AG04450 (cell line): ENCODE results near the gene HOXC5. TPM values are rescaled to one million over a fixed set of nuclear protein-coding genes. Genes with fewer than 3 reads are reported as not detected.

Experiments
- CTCF ChIA-PET: fragments of 300-600, 350-600 bp; formaldehyde crosslinking; extraction: SDS; loops from one replicate; lab custom pipeline; 2022; ENCODE audit warnings: antibody characterized with exemption, inconsistent platforms; lab: Charles Lee
- POLR2A ChIA-PET: fragments of 350-600 bp; formaldehyde crosslinking; extraction: SDS; loops from one replicate; lab custom pipeline; 2021; ENCODE audit warnings: antibody characterized with exemption, inconsistent platforms; lab: Yijun Ruan, JAX
- DNase-seq: peaks from one replicate; pipeline ENCODE4 v3.0.0-alpha.2; 2011; ENCODE audit warnings: low read depth, low spot score
- H3K27ac ChIP-seq: one replicate; pipeline ENCODE4 v1.5.1; 2012; ENCODE audit warnings: low read depth, low read length, control low read depth
- H3K27me3 ChIP-seq: one replicate; pipeline ENCODE4 v1.6.0; 2012; ENCODE audit warnings: low read length; ENCODE audit not compliant: control insufficient read depth, insufficient read depth
- H3K4me3 ChIP-seq: 2 replicates; pipeline ENCODE4 v1.5.1; 2011; ENCODE audit warnings: mild to moderate bottlenecking, low read depth, low read length, control low read depth
- H3K9me3 ChIP-seq: 2 replicates; pipeline ENCODE4 v1.5.1; 2012; ENCODE audit warnings: low read length; ENCODE audit not compliant: control insufficient read depth, insufficient read depth
- CTCF ChIP-seq: IDR thresholded peaks from 2 replicates; pipeline ENCODE4 v1.5.1; 2011; ENCODE audit warnings: low read depth, low read length, control low read depth, inconsistent platforms
- polyA plus RNA-seq: library from polyadenylated mRNA; depleted of rRNA; stranded (reverse); fragments of >200 nt; gene quantifications from 2 replicates; pipeline ENCODE4 v1.2.3, GENCODE V29; 2011

HOXC5 gene
- polyA plus RNA-seq, 1 experiment = not detected

GRCh38 chr12:53998900-53999236 is 34.0 kb upstream of the HOXC5 start:
- no peak for TF ChIP-seq CTCF
- Histone ChIP-seq H3K27me3 (peaks cover 98% of the 10 kb centered on the region), H3K9me3 (peaks cover 13% of the 10 kb centered on the region; the same call in 1 of the 2 replicates), H3K27ac (no peak overlapping the region), H3K4me3 (no peak overlapping the region)
- POLR2A ChIA-PET = no interaction called here
- CTCF ChIA-PET = interaction anchor here (0.6 to 3.5 kb wide), 4 partner anchors 203 to 254 kb away, joined by 3 to 16 read pairs (median 4); no protein-coding TSS in a partner anchor
- no peak for DNase-seq

GRCh38 chr12:53999559-54000115 is 33.2 kb upstream of the HOXC5 start:
- ChIA-PET CTCF (interaction anchor here (0.6 to 3.5 kb wide), 5 partner anchors 193 to 255 kb away, joined by 3 to 16 read pairs (median 4); no protein-coding TSS in a partner anchor), POLR2A (interaction anchor here (0.6 to 0.9 kb wide), 2 partner anchors 12 to 59 kb away, joined by 3 to 4 read pairs; no protein-coding TSS in a partner anchor)
- TF ChIP-seq CTCF = no peak
- Histone ChIP-seq H3K9me3 (peaks cover 12% of the 10 kb centered on the region; the same call in 1 of the 2 replicates), H3K27me3 (peaks cover 98% of the 10 kb centered on the region), H3K4me3 (no peak overlapping the region), H3K27ac (no peak overlapping the region)
- DNase-seq = no peak

GRCh38 chr12:54000116-54001114 is 32.4 kb upstream of the HOXC5 start, which contains the start of gene HOXC9:
TSS of gene HOXC9 (plus strand) at chr12:54000161. CDS start at chr12:54000189, 28 bp downstream.
- POLR2A ChIA-PET = interaction anchor here (0.9 kb wide), 1 partner anchor 13 kb away, joined by 3 read pairs; no protein-coding TSS in a partner anchor
- no peak for DNase-seq
- TF ChIP-seq CTCF = no peak
- peak within 1 kb of the TSS; percentile 32 for H3K4me3 ChIP-seq
- peaks cover 9% of the 10 kb centered on the region; the same call in 1 of the 2 replicates for H3K9me3 ChIP-seq
- CTCF ChIA-PET = interaction anchor here (0.6 to 3.5 kb wide), 3 partner anchors 192 to 251 kb away, joined by 3 to 16 read pairs (median 4); no protein-coding TSS in a partner anchor
- H3K27me3 ChIP-seq = peaks cover 98% of the 10 kb centered on the region
- H3K27ac ChIP-seq = no peak within 1 kb of the TSS

- H3K4me3 ChIP-seq = no peak overlapping the region
- no peak for DNase-seq
- H3K9me3 ChIP-seq = peaks cover 9% of the 10 kb centered on the region; the same call in 1 of the 2 replicates
- POLR2A ChIA-PET = no interaction called here
- no peak for TF ChIP-seq CTCF
- CTCF ChIA-PET = interaction anchor here (1.0 to 7.8 kb wide), 5 partner anchors 200 to 215 kb away, joined by 3 to 107 read pairs (median 9); no protein-coding TSS in a partner anchor
- peaks cover 97% of the 10 kb centered on the region for H3K27me3 ChIP-seq
- no peak overlapping the region for H3K27ac ChIP-seq
Observed at GRCh38 chr12:54001283-54002187, 31.3 kb upstream of the HOXC5 start.
